ENCODE measurements around the gene MAS1.

Gene MAS1

DNA sequence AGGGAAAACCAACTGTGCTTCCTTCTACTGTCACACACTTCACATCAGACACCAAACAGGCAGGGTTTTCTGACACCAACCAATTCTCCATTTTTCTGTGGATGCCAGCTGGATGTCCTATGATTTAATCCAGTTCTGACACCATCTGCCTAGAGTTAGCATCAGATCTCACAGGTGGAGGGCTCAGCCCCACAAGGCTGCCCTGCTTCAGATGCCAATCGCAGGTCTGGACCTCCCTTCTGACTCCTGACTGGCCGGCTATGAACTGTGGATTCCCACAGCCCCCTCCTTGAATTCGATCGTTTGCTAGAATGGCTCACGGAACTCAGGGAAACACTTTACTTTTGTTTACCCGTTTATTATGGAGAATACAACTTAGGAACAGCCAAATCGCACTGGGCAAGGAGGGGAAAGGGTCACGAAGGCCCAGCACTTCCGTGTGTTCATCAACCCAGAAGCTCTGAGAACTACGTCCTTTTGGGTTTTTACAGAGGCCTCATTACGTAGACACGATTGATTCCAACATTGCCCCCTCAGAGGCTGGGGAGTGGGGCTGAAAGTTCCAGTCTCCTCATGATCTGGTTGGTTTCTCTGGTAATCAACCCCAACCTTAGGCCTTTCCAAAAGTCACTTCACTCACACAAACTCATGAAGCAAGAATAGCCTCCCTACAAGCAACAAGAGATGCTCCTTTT, 25.4 kb upstream of the MAS1 start:
- no peak overlapping the region for H3K4me3 ChIP-seq (ENCODE audit: low read depth, low read length)
- CTCF ChIA-PET, result interaction anchor here (1.2 to 13.2 kb wide), 3 partner anchors 14 to 77 kb away, joined by 3 to 240 read pairs (median 5); no protein-coding TSS in a partner anchor
- TF ChIP-seq, protein P1, sequence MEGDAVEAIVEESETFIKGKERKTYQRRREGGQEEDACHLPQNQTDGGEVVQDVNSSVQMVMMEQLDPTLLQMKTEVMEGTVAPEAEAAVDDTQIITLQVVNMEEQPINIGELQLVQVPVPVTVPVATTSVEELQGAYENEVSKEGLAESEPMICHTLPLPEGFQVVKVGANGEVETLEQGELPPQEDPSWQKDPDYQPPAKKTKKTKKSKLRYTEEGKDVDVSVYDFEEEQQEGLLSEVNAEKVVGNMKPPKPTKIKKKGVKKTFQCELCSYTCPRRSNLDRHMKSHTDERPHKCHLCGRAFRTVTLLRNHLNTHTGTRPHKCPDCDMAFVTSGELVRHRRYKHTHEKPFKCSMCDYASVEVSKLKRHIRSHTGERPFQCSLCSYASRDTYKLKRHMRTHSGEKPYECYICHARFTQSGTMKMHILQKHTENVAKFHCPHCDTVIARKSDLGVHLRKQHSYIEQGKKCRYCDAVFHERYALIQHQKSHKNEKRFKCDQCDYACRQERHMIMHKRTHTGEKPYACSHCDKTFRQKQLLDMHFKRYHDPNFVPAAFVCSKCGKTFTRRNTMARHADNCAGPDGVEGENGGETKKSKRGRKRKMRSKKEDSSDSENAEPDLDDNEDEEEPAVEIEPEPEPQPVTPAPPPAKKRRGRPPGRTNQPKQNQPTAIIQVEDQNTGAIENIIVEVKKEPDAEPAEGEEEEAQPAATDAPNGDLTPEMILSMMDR (IDR thresholded peaks at IDR 0.05; ENCODE audit: insufficient read depth, low read length, missing control alignments), result no peak
- DNase-seq (ENCODE audit: low read depth, low spot score), result no peak
- POLR2A ChIA-PET, result no interaction called here

DNA sequence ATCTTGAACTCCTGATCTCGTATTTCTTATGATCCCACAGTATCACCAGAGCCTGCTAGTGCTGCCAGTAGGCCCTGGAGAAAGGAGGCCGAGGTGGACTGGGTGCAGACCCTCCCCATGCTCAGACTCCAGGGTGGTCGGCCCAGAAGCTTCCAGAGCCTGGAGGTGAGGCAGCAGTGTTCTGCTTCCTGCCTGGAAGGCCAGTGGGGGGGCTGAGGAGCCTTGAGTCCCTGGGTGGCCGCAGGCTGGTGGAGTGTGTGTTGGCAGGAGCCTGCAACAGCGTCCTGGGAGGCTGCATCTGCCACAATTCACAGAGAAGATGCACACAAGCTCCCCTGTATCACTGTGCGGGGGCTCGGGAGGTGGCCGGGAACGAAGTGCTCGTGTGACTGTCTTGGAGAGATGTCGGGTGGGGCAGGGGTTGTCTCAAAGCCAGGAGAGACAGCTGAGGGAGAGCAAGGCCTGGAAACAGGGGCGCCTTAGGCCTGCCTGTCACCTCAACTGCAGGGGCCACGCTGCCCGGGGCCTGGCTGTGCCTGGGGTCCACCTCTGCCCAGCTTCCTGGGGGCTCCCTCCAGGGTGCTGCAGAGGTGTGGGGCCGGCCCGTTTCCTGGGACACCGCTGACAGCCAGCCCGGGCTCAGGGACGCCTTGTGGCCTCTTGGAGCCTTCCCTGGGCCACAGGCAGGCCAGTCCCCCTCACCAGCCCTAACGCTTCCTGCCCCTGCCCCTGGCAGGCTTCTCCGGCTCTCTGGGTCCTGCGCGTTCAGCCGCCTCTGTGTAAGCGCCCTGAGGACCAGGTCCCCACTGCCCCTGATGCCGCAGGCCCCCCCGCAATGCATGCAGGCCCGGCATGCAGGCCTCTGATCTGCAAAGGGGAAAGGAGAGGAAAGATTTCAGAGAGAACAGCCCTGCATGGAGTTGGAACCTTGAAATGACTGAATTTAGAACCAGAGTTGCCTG, 24.2 kb upstream of the MAS1 start:
- ChIA-PET POLR2A (no interaction called here), CTCF (interaction anchor here (1.0 to 13.2 kb wide), 5 partner anchors 9 to 589 kb away, joined by 3 to 240 read pairs (median 5); no protein-coding TSS in a partner anchor)
- TF ChIP-seq, protein P1 (IDR thresholded peaks at IDR 0.05; ENCODE audit: insufficient read depth, low read length, missing control alignments), result no peak
- DNase-seq (ENCODE audit: low read depth, low spot score), result no peak
- H3K4me3 ChIP-seq (ENCODE audit: low read depth, low read length), result no peak overlapping the region

DNA sequence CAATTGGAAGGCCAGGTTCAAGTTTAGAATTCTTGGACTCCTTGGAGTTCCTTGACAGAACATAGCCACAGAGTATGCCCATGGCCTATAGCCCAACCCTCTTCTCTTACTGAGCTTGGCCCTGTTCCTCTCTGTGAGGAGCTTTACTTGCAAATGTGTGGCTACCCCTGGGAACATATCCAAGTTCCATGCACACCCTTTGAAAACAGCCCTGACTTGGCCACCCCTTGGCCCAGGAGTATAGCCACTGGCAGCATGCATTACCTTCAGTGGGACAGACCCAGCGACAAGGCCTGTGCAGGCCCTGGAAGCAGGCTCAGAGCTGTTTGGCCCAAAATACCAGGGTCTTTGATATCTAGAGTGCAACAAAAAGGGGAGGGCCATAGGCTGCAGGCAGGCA, 19.5 kb upstream of the MAS1 start:
- no peak for DNase-seq (ENCODE audit: low read depth, low spot score)
- POLR2A ChIA-PET, result no interaction called here
- TF ChIP-seq, protein P1 (IDR thresholded peaks at IDR 0.05; ENCODE audit: insufficient read depth, low read length, missing control alignments), result no peak
- CTCF ChIA-PET, result interaction anchor here (2.7 to 13.2 kb wide), 2 partner anchors 71 to 584 kb away, joined by 9 to 240 read pairs; no protein-coding TSS in a partner anchor
- no peak overlapping the region for H3K4me3 ChIP-seq (ENCODE audit: low read depth, low read length)

DNA sequence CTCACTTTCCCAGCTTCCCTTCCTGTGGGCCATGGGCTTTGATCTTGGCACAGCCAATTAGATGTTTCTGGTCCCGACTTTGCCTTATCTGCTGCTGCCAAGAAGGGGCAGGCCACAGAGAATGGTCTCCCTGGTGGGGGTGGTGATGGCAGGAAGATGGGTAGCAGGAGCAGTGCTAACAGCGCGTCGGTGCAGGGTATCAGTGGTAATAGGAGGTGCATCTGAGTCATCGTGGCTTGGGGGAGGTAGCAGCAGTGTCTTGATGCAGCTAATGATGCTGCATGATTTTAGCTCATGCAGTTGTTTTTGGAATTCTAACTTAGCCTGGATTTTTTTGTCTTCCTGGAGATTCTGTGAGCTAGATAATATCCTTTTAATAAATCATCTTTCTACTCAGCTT, 18.9 kb upstream of the MAS1 start:
- no peak for DNase-seq (ENCODE audit: low read depth, low spot score)
- CTCF ChIA-PET, result interaction anchor here (13.2 kb wide), 1 partner anchor 70 kb away, joined by 240 read pairs; no protein-coding TSS in a partner anchor
- TF ChIP-seq, protein P1 (IDR thresholded peaks at IDR 0.05; ENCODE audit: insufficient read depth, low read length, missing control alignments), result no peak

DNA sequence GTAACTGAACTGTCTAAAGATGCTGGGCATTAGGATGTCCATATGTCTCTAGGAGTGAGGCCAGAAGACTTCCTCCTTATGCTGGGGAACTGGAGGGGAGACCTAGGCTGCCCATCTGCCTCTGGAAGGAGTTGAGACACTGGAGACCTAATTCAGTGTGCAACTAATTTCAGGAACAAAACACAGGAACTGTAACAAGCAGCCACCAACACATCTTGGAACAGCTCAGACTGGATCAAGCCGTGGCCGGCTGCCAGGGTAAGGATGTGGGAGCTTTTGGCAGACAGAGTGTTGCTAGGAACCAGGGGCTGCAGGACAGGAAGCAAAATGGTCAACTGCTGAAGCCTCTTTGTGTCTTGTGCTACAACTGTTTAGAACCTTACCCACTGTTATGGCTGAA, 16.4 kb upstream of the MAS1 start:
- ChIA-PET POLR2A (no interaction called here), CTCF (interaction anchor here (1.2 kb wide), 1 partner anchor 68 kb away, joined by 3 read pairs; no protein-coding TSS in a partner anchor)
- no peak for DNase-seq (ENCODE audit: low read depth, low spot score)
- TF ChIP-seq, protein P1 (IDR thresholded peaks at IDR 0.05; ENCODE audit: insufficient read depth, low read length, missing control alignments), result no peak
- no peak overlapping the region for H3K4me3 ChIP-seq (ENCODE audit: low read depth, low read length)

More for the DNA sequence above, 18.9 kb upstream of the MAS1 start:
- no peak overlapping the region for H3K4me3 ChIP-seq (ENCODE audit: low read depth, low read length)
- POLR2A ChIA-PET, result no interaction called here

DNA sequence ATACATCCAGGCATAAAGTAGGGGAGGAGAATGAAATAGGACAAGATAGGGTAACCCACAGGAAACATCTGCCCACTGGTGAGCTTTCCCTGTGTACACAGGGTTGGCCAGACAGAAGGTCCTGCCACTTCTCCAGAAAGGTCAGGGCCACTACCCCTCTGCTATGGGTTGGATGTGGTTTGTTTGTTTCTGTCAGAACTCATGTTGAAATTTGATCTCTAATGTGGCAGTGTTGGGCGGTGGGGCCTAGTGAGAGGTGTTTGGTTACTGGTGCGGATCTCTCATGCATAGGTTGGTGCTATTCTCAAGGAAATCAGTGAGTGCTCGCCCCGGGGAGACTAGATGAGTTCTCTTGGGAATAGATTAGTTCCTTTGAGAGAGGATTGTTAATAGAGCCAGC, 15.6 kb upstream of the MAS1 start:
- TF ChIP-seq, protein P1 (IDR thresholded peaks at IDR 0.05; ENCODE audit: insufficient read depth, low read length, missing control alignments), result no peak
- ChIA-PET POLR2A (no interaction called here), CTCF (interaction anchor here (1.0 to 1.6 kb wide), 2 partner anchors 8 to 67 kb away, joined by 3 read pairs; no protein-coding TSS in a partner anchor)
- no peak for DNase-seq (ENCODE audit: low read depth, low spot score)
- H3K4me3 ChIP-seq (ENCODE audit: low read depth, low read length), result no peak overlapping the region

Data from AG04449 (cell line).